ENCODE results near the gene DTYMK. TPM values are rescaled to one million over a fixed set of nuclear protein-coding genes. Genes with fewer than 3 reads are reported as not detected.

Gene DTYMK
- total and polyA plus RNA-seq, 7 donors = 6.4 to 24.6 (median 8.1) TPM

- 76 to 86% (median 76%) methylated on average over 22 to 24 of the region's 24 CpGs for WGBS, 3 donors
- no peak overlapping the region for H3K4me3 ChIP-seq
- ATAC-seq (no peak), DNase-seq (no peak)
- peaks cover 9% of the 10 kb centered on the region for H3K4me1 ChIP-seq
- TF ChIP-seq CTCF (IDR thresholded peaks at IDR 0.05) = no peak
- no peak overlapping the region for H3K27ac ChIP-seq
- H3K36me3 ChIP-seq (ENCODE audit: insufficient read depth in 1 of 2, low read depth in 1 of 2) = peaks cover 0 to 70% of the 10 kb centered on the region in 2 donors
- intact Hi-C loops (cut with DNase I) = no loop called here
- H3K9me3 ChIP-seq = no peaks in the 10 kb centered on the region
- no peaks in the 10 kb centered on the region for H3K27me3 ChIP-seq (ENCODE audit: insufficient read depth in 3 of 3, low read length in 2 of 3)
These were observed 9.2 kb downstream of the DTYMK start for GRCh38 chr2:241677392-241677791.

DNA sequence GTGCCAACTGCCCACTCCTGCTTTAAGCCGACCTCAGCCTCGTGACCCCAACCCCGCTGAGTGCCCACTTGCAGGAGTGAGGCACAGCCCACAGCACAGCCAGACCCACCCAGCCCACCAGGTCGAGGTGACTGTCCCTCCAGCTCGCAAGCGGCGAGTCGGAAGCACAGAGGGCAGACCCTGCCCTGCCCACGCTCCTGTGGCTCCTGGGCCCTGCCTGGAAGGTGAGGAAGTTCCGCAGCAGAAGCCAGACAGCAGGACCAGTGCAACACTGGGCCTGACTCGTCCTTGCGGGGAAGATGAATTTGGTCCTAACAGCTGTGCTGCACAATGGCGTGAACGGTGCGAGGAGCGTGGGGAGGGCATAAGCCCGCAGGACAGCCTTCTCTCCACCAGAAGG lies 9.9 kb downstream of the DTYMK start:
- DNase-seq = no peak
- WGBS, 3 donors = 83 to 91% (median 86%) methylated on average over 17 of the region's 17 CpGs

DNA sequence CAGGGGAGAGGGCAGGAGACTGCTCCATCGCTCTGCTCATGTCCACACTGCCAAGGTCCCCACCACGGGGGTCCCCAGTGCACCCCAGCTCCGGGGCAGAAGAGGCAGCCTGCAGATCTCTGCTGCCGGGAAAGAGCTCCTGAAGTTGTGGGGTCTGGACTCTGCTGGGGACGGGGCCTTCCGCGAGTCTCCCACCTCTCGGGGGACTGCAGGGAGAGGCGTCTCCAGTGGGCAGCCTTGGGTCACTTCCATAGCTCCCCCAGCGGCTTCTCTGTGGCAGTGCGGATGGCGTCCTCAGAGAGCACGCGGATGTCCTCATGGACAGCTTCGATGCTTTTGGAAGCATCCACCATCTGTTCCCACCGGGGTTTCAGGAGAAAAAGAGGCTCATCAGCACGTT lies 10.7 kb downstream of the DTYMK start:
- WGBS, 3 donors = 81 to 86% (median 82%) methylated on average over 17 of the region's 17 CpGs
- H3K4me1 ChIP-seq = peaks cover 5% of the 10 kb centered on the region
- intact Hi-C loops (cut with DNase I) = no loop called here
- peaks cover 0 to 75% of the 10 kb centered on the region in 2 donors for H3K36me3 ChIP-seq (ENCODE audit: insufficient read depth in 1 of 2, low read depth in 1 of 2)
- no peak overlapping the region for H3K4me3 ChIP-seq
- H3K9me3 ChIP-seq = no peaks in the 10 kb centered on the region
- DNase-seq (no peak), ATAC-seq (no peak)
- H3K27me3 ChIP-seq (ENCODE audit: insufficient read depth in 3 of 3, low read length in 2 of 3) = no peaks in the 10 kb centered on the region
- TF ChIP-seq CTCF (IDR thresholded peaks at IDR 0.05) = no peak
- H3K27ac ChIP-seq = no peak overlapping the region

More for the DNA sequence above, 9.9 kb downstream of the DTYMK start:
- ATAC-seq = no peak
- Histone ChIP-seq H3K36me3 (ENCODE audit: insufficient read depth in 1 of 2, low read depth in 1 of 2) (peaks cover 0 to 70% of the 10 kb centered on the region in 2 donors), H3K27me3 (ENCODE audit: insufficient read depth in 3 of 3, low read length in 2 of 3) (no peaks in the 10 kb centered on the region), H3K4me3 (no peak overlapping the region), H3K27ac (no peak overlapping the region), H3K9me3 (no peaks in the 10 kb centered on the region), H3K4me1 (peaks cover 9% of the 10 kb centered on the region)
- intact Hi-C loops (cut with DNase I) = no loop called here
- no peak for TF ChIP-seq CTCF (IDR thresholded peaks at IDR 0.05)

GRCh38 chr2:241673797-241674725 lies 12.6 kb downstream of the DTYMK start:
- no peak overlapping the region for H3K4me3 ChIP-seq
- H3K4me1 ChIP-seq = no peaks in the 10 kb centered on the region
- no peak for TF ChIP-seq CTCF (IDR thresholded peaks at IDR 0.05)
- H3K27ac ChIP-seq = no peak overlapping the region
- intact Hi-C loops (cut with DNase I) = no loop called here
- ATAC-seq = no peak
- DNase-seq = no peak
- peaks cover 3 to 81% of the 10 kb centered on the region in 2 donors for H3K36me3 ChIP-seq (ENCODE audit: insufficient read depth in 1 of 2, low read depth in 1 of 2)
- WGBS, 3 donors = 57 to 61% (median 59%) methylated on average over 21 of the region's 21 CpGs
- H3K27me3 ChIP-seq (ENCODE audit: insufficient read depth in 3 of 3, low read length in 2 of 3) = no peaks in the 10 kb centered on the region
- H3K9me3 ChIP-seq = no peaks in the 10 kb centered on the region

Measured in psoas muscle (tissue), 8 donors.